Karpas-422 (cell line): Measurements from ENCODE around the gene HSBP1L1. TPM values are rescaled to one million over a fixed set of nuclear protein-coding genes. Genes with fewer than 3 reads are reported as not detected.

Source experiments
- DNase-seq: peaks from one replicate; pipeline ENCODE4 v3.0.0-alpha.2; 2015
- H2AFZ ChIP-seq: fragments of 200-600 bp; sonication (generic); 2 replicates; pipeline ENCODE4 v1.6.1; 2014; ENCODE audit warnings: antibody characterized with exemption, low read length, mixed read lengths
- H3K27ac ChIP-seq: fragments of 200-600 bp; sonication (generic); 2 replicates; pipeline ENCODE4 v1.5.1; 2014; ENCODE audit warnings: mild to moderate bottlenecking, low read length, moderate library complexity
- H3K27me3 ChIP-seq: fragments of 200-600 bp; sonication (generic); 2 replicates; pipeline ENCODE4 v1.6.1; 2014; ENCODE audit warnings: low read length, mixed read lengths
- H3K36me3 ChIP-seq: fragments of 200-600 bp; sonication (generic); 2 replicates; pipeline ENCODE4 v1.6.1; 2014; ENCODE audit warnings: low read length, mixed read lengths; ENCODE audit not compliant: insufficient read depth
- H3K4me1 ChIP-seq: fragments of 200-600 bp; sonication (generic); 2 replicates; pipeline ENCODE4 v1.6.1; 2014; ENCODE audit warnings: mild to moderate bottlenecking, low read length, mixed read lengths
- H3K4me2 ChIP-seq: fragments of 200-600 bp; sonication (generic); 2 replicates; pipeline ENCODE4 v1.6.1; 2014; ENCODE audit warnings: low read length, low read depth, mild to moderate bottlenecking; ENCODE audit not compliant: poor library complexity, severe bottlenecking
- H3K4me3 ChIP-seq: fragments of 200-600 bp; sonication (generic); 2 replicates; pipeline ENCODE4 v1.5.1; 2014; ENCODE audit warnings: mild to moderate bottlenecking, antibody characterized with exemption, low read length, mixed read lengths
- H3K79me2 ChIP-seq: fragments of 200-600 bp; sonication (generic); 2 replicates; pipeline ENCODE4 v1.6.1; 2014; ENCODE audit warnings: mild to moderate bottlenecking, low read length, mixed read lengths
- H3K9ac ChIP-seq: fragments of 200-600 bp; sonication (generic); 2 replicates; pipeline ENCODE4 v1.6.0; 2014; ENCODE audit warnings: low read length
- H3K9me2 ChIP-seq: fragments of 200-600 bp; sonication (generic), shearing (Covaris generic); replicated peaks from 2 replicates; pipeline ENCODE4 v1.6.0; 2014; ENCODE audit warnings: mild to moderate bottlenecking, low read length, moderate library complexity; ENCODE audit not compliant: insufficient read depth
- H3K9me3 ChIP-seq: fragments of 300-700, 200-600 bp; sonication (generic); 2 replicates; pipeline ENCODE4 v1.6.1; 2014; ENCODE audit warnings: low read length, mixed read lengths
- H4K20me1 ChIP-seq: fragments of 200-600 bp; sonication (generic); 2 replicates; pipeline ENCODE4 v1.6.1; 2014; ENCODE audit warnings: mild to moderate bottlenecking, antibody characterized with exemption, low read length, low read depth; ENCODE audit not compliant: insufficient read depth
- total RNA-seq: library from RNA; depleted of rRNA; stranded (reverse); fragments of >200 nt; shearing (Covaris generic); gene quantifications from 2 replicates; pipeline ENCODE4 v1.2.3, GENCODE V29; 2014; ENCODE audit warnings: low replicate concordance

Gene HSBP1L1
- total RNA-seq, 1 experiment from 2014 or later, result 11.4 TPM

DNA sequence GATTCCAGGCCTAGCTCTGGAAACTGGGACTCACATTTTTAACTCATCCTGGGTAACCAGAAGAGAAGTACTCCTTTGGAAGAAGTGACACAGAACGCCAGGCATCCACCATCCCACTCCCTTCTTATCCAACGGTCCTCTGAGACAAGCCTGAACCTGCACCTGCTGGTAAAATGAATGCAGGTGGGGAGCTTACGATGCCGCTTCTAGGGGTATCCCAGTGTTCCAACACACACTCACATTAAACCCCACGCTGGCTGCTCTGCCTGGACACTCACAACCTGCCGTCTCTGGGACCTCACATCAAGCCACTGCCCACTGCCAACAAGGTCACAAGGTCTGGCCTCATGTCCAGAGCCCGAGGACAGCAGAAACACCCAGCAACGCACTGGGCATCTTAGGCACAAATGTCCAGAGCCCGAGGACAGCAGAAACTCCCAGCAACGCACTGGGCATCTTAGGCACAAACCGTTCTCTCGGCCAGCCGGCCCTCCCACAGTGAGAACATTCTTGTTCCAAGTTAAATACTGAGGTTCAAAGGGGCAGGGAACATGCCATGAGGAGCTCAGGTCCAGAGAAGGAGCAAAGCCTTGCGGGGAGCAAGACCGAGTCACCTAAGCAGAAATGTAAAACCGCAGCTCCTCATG, 22.8 kb upstream of the HSBP1L1 start:
- H4K20me1 ChIP-seq, result peaks cover 11% of the 10 kb centered on the region
- peaks cover 58% of the 10 kb centered on the region for H3K36me3 ChIP-seq
- no peak overlapping the region for H3K27ac ChIP-seq
- no peaks in the 10 kb centered on the region for H3K9me3 ChIP-seq
- no peak overlapping the region for H3K4me3 ChIP-seq
- H3K27me3 ChIP-seq, result no peaks in the 10 kb centered on the region
- no peak overlapping the region for H3K4me2 ChIP-seq
- H2AFZ ChIP-seq, result no peak overlapping the region
- peaks cover 98% of the 10 kb centered on the region for H3K79me2 ChIP-seq
- H3K9me2 ChIP-seq, result no peaks in the 10 kb centered on the region
- H3K4me1 ChIP-seq, result peaks cover 13% of the 10 kb centered on the region
- no peak for DNase-seq
- no peak overlapping the region for H3K9ac ChIP-seq

DNA sequence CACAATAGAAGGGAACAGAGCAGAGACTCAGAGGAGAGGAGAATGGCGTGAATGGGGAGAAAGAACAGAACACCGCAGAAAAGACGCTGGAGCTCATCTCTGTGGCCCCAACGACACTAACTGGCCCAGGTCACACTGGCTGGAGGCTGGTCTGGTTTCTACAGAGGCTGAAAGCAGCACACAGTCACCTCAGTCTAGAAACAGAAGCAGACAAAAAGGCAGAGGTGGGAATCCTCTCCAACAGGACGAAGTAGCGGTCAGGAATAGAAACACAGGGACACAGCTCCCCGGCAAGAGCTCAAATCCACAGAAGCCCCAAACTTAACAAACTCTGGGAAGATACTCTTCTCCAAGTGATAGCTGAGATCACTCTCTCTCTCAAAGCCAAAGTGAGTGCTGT, 22.2 kb upstream of the HSBP1L1 start:
- no peak overlapping the region for H3K4me3 ChIP-seq
- no peaks in the 10 kb centered on the region for H3K9me3 ChIP-seq
- no peak for DNase-seq
- no peak overlapping the region for H2AFZ ChIP-seq
- peaks cover 52% of the 10 kb centered on the region for H3K36me3 ChIP-seq
- peaks cover 98% of the 10 kb centered on the region for H3K79me2 ChIP-seq
- H3K4me2 ChIP-seq, result no peak overlapping the region
- H4K20me1 ChIP-seq, result peaks cover 11% of the 10 kb centered on the region
- no peak overlapping the region for H3K9ac ChIP-seq
- no peak overlapping the region for H3K27ac ChIP-seq
- H3K27me3 ChIP-seq, result no peaks in the 10 kb centered on the region
- peaks cover 19% of the 10 kb centered on the region for H3K4me1 ChIP-seq
- no peaks in the 10 kb centered on the region for H3K9me2 ChIP-seq

DNA sequence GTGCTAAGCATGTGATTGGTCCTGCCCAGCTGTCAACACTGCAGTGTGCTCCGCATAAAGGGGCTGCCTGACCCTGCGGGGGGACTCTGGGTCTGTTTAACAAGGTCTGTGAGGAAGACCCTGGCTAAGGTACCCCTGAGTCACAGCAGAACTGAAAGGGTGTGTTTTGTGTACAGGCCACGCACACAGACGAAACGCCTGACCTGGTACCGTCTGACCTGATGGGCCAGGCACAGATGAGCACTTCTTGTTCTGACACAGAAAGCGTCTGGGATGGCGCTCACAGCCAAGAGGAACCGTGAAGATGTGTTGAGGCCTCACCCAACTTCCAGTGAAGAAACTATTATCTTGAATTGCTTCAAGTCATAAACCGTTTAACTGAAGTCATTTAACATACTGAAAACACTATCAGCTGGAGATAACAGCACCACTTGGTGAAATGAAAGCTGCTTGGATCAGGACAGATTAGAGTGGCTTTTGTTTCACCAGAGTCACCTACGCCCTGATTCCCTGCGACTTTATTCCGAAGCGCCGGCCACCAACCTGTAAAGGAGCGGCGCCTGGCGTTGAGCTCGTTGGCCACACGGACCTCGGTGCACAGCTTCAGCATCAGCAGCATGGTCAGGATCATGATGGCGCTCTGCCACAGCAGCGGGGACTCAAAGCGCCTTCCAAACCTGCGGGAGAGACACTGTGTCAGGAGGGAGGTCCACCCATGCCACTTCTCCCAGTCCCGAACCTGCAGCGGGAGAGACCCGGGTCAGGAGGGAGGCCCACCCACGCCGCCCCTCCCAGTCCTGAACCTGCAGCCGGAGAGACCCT, 21.4 kb upstream of the HSBP1L1 start:
- peaks cover 96% of the 10 kb centered on the region for H3K79me2 ChIP-seq
- H3K4me1 ChIP-seq, result peaks cover 25% of the 10 kb centered on the region
- H3K27ac ChIP-seq, result no peak overlapping the region

DNA sequence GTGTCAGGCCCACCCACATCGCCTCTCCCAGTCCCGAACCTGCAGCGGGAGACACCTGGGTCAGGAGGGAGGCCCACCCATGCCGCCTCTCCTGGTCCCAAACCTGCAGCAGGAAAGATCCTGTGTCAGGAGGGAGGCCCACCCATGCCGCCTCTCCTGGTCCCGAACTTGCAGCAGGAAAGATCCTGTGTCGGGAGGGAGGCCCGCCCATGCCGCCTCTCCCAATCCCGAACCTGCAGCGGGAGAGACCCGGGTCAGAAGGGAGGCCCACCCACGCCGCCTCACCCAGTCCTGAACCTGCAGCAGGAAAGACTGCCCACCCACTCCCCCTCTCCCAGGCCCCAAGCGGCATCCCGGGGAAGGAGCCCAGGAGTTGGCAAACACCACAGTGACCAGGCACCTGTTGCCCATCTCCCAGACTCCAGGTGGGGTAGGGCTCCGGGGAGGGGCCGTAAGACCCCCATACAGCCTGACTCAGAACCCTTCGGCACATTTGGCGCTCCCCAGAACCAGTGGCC, 20.8 kb upstream of the HSBP1L1 start:
- Histone ChIP-seq H3K27ac (no peak overlapping the region), H4K20me1 (peaks cover 18% of the 10 kb centered on the region), H3K27me3 (no peaks in the 10 kb centered on the region), H3K4me2 (no peak overlapping the region), H3K4me3 (no peak overlapping the region), H3K9me2 (no peaks in the 10 kb centered on the region), H3K9ac (no peak overlapping the region), H3K79me2 (peaks cover 96% of the 10 kb centered on the region), H3K9me3 (no peaks in the 10 kb centered on the region), H2AFZ (no peak overlapping the region), H3K36me3 (peaks cover 40% of the 10 kb centered on the region), H3K4me1 (peaks cover 28% of the 10 kb centered on the region)
- no peak for DNase-seq

More for the DNA sequence above, 21.4 kb upstream of the HSBP1L1 start:
- H3K9me2 ChIP-seq, result no peaks in the 10 kb centered on the region
- peaks cover 14% of the 10 kb centered on the region for H4K20me1 ChIP-seq
- H2AFZ ChIP-seq, result no peak overlapping the region
- no peaks in the 10 kb centered on the region for H3K27me3 ChIP-seq
- no peak overlapping the region for H3K4me3 ChIP-seq
- no peak overlapping the region for H3K4me2 ChIP-seq
- DNase-seq, result no peak
- no peak overlapping the region for H3K9ac ChIP-seq
- H3K36me3 ChIP-seq, result peaks cover 44% of the 10 kb centered on the region
- H3K9me3 ChIP-seq, result no peaks in the 10 kb centered on the region

DNA sequence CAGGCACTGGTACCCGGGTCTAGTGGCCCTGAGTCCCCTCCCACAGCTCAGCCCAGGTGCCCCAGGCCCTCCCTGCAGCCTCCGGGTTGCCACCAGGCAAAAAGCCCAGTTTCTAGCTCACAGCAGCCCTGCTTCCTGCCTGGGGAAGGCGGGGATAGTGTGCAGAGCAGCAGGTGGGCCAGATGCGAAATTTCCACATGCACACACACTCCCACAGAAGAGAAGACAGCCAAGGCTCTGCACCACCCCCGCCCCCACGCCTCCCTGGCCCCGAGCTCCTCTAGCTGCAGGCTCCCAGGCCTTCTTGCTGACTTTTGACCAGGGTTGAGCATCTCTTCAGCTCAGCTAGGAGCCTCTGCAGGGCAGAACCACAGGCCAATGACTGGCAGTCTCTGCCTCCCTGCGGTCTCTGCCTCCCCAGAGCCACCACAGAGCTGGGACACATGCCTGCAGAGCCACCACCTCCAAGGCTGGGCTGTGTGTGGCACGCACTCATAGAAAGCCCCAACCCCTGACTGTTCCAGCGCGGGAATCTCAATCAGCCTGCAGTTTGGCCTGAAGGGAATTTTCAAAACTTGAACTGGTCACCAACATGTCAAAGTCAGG, 20.2 kb upstream of the HSBP1L1 start:
- H3K36me3 ChIP-seq, result peaks cover 42% of the 10 kb centered on the region
- no peak for DNase-seq
- H4K20me1 ChIP-seq, result peaks cover 23% of the 10 kb centered on the region
- peaks cover 96% of the 10 kb centered on the region for H3K79me2 ChIP-seq
- no peak overlapping the region for H2AFZ ChIP-seq
- H3K9me3 ChIP-seq, result no peaks in the 10 kb centered on the region
- no peak overlapping the region for H3K4me2 ChIP-seq
- H3K27ac ChIP-seq, result no peak overlapping the region
- H3K4me3 ChIP-seq, result no peak overlapping the region
- peaks cover 34% of the 10 kb centered on the region for H3K4me1 ChIP-seq
- no peaks in the 10 kb centered on the region for H3K9me2 ChIP-seq
- H3K27me3 ChIP-seq, result no peaks in the 10 kb centered on the region
- H3K9ac ChIP-seq, result no peak overlapping the region

DNA sequence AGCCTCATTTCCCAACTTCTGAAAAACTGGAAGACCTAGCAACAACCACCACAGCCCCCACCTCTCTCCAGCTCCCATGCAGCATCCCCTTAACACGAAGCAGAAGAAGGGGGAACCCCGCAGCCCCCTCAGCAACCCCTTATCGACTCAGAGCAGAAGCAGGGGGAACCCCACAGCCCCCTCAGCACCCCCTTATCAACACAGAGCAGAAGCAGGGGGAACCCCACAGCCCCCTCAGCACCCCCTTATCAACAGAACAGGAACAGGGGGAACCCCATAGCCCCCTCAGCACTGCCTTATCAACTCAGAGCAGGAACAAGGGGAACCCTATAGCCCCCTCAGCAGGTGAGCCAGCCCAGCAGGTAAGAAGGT, 19.7 kb upstream of the HSBP1L1 start:
- no peak overlapping the region for H3K27ac ChIP-seq
- no peak overlapping the region for H3K4me2 ChIP-seq
- no peak overlapping the region for H3K9ac ChIP-seq

DNA sequence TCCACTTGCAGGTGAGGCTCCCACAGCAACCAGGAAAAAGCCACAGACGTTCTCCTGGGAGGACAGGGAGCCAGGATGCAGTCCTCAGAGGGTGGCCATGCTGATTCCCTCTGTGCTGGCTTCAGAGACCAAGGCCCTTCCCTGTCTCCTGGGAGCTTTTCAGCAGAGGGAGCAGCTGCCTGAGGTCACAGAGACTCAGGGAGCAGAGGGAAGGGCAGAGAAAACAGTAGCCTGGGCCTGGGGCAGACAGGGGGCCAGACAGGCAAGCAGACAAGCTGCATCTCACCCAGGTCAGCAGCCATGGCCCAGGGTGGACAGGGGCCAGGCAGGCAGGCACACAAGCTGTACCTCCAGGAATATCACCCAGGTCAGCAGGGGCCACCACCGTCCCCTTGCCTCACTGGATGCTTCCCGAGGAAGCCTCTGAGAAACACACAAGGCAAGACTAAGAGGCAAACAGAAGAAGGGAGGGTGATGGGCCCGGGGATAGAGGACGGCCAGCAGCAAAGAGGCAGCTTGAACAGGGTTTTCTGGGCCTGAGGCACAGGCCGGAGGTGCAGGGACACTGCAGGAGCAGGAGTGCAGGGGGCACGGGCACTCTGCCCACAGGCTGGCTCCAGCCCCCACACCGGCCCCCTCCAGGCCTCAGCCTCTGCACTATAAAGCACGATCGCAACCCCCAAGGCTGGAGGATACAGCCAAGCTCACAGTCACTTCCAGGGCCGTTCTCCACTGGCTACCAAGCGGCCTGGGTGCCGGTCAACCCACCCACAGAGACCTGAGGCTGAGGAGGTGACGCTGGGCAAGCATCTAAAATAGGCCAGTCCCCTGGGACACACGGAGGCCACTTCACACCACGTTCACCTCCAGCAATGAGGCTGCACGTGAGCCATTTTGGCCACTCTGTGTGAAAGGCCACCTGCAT, 19.1 kb upstream of the HSBP1L1 start:
- Histone ChIP-seq H4K20me1 (peaks cover 28% of the 10 kb centered on the region), H3K4me2 (peak overlapping the region; percentile 52), H3K27me3 (no peaks in the 10 kb centered on the region), H3K9me2 (no peaks in the 10 kb centered on the region), H2AFZ (no peak overlapping the region), H3K79me2 (peaks cover 96% of the 10 kb centered on the region), H3K9me3 (no peaks in the 10 kb centered on the region), H3K27ac (peak overlapping the region; percentile 40), H3K9ac (peak overlapping the region; percentile 7; the same call in 1 of the 2 replicates), H3K36me3 (peaks cover 34% of the 10 kb centered on the region), H3K4me1 (peaks cover 45% of the 10 kb centered on the region), H3K4me3 (no peak overlapping the region)
- DNase-seq, result no peak

More for the DNA sequence above, 19.7 kb upstream of the HSBP1L1 start:
- Histone ChIP-seq H2AFZ (no peak overlapping the region), H3K36me3 (peaks cover 37% of the 10 kb centered on the region), H3K9me2 (no peaks in the 10 kb centered on the region), H3K4me3 (no peak overlapping the region), H4K20me1 (peaks cover 24% of the 10 kb centered on the region), H3K9me3 (no peaks in the 10 kb centered on the region), H3K4me1 (peaks cover 39% of the 10 kb centered on the region), H3K79me2 (peaks cover 96% of the 10 kb centered on the region), H3K27me3 (no peaks in the 10 kb centered on the region)
- DNase-seq, result no peak
